Loucy (cell line): ENCODE results near the gene ACSS2.

Source experiments
- CTCF ChIP-seq: fragments of 200-600 bp; sonication (generic); conservative IDR thresholded peaks from 2 replicates; pipeline ENCODE4 v1.5.1; 2014; ENCODE audit warnings: mild to moderate bottlenecking, antibody characterized with exemption, low read length
- EZH2phosphoT487 ChIP-seq: fragments of 200-600 bp; IDR thresholded peaks from 2 replicates; pipeline ENCODE4 v1.6.1; 2018; ENCODE audit warnings: antibody characterized with exemption, mild to moderate bottlenecking, moderate library complexity, borderline replicate concordance

- TF ChIP-seq CTCF, result no peak
- TF ChIP-seq EZH2phosphoT487, result no peak
Observed at GRCh38 chr20:34928411-34928810, 52.0 kb downstream of the ACSS2 start.
